A673 (cell line): ENCODE results near the gene C20orf204. TPM values are rescaled to one million over a fixed set of nuclear protein-coding genes. Genes with fewer than 3 reads are reported as not detected.

ENCODE experiments used
- BruUV-seq: library from RNA; stranded (reverse); fragments of 400-500 nt; replicated peaks from 2 replicates; lab custom pipeline; 2021; lab: Mats Ljungman, UMichigan
- CTCF ChIA-PET: fragments of 300-600 bp; sonication (Branson Sonifier 250); formaldehyde crosslinking; loops from one replicate; lab custom pipeline; 2022; ENCODE audit warnings: antibody characterized with exemption; lab: Charles Lee
- POLR2A ChIA-PET: fragments of 300-600 bp; sonication (Branson Sonifier 250); formaldehyde crosslinking; loops from one replicate; lab custom pipeline; 2022; ENCODE audit warnings: antibody characterized with exemption; ENCODE audit not compliant: low non-redundant PET; lab: Charles Lee
- DNase-seq: peaks from one replicate; pipeline ENCODE4 v3.0.0-alpha.2; 2015; ENCODE audit warnings: low spot score
- H3K27ac ChIP-seq: fragments of 200-600 bp; sonication (generic); 2 replicates; pipeline ENCODE4 v1.5.1; 2016; ENCODE audit warnings: mixed run types, low read depth, mild to moderate bottlenecking, mixed read lengths, antibody characterized with exemption, low read length; ENCODE audit not compliant: poor library complexity, severe bottlenecking
- H3K27me3 ChIP-seq: fragments of 200-600 bp; sonication (generic); replicated peaks from 2 replicates; pipeline ENCODE4 v1.6.1; 2017; ENCODE audit warnings: mixed run types, low read depth, mild to moderate bottlenecking, mixed read lengths, antibody characterized with exemption, low read length; ENCODE audit not compliant: insufficient read depth, poor library complexity
- H3K36me3 ChIP-seq: fragments of 200-600 bp; sonication (generic); 2 replicates; pipeline ENCODE4 v1.6.1; 2016; ENCODE audit warnings: mixed run types, mild to moderate bottlenecking, mixed read lengths, antibody characterized with exemption, low read length; ENCODE audit not compliant: insufficient read depth, poor library complexity, severe bottlenecking
- H3K4me1 ChIP-seq: fragments of 200-600 bp; sonication (generic); 2 replicates; pipeline ENCODE4 v1.6.1; 2017; ENCODE audit warnings: mixed run types, mild to moderate bottlenecking, mixed read lengths, antibody characterized with exemption, low read length; ENCODE audit not compliant: insufficient read depth, poor library complexity, severe bottlenecking
- H3K4me3 ChIP-seq: fragments of 200-600 bp; sonication (generic); 2 replicates; pipeline ENCODE4 v1.5.1; 2016; ENCODE audit warnings: low read depth, mixed run types, mild to moderate bottlenecking, mixed read lengths, low read length; ENCODE audit not compliant: poor library complexity, severe bottlenecking
- H3K9me3 ChIP-seq: fragments of 200-600 bp; sonication (generic); 2 replicates; pipeline ENCODE4 v1.6.1; 2016; ENCODE audit warnings: mixed run types, low read depth, mild to moderate bottlenecking, mixed read lengths, antibody characterized with exemption, low read length; ENCODE audit not compliant: poor library complexity, severe bottlenecking
- EZH2 ChIP-seq: fragments of 200-600 bp; sonication (generic); IDR thresholded peaks from 2 replicates; pipeline ENCODE4 v1.6.1; 2017; ENCODE audit warnings: borderline replicate concordance, low read depth, mild to moderate bottlenecking, mixed read lengths, antibody characterized with exemption, low read length; ENCODE audit not compliant: poor library complexity, severe bottlenecking
- intact Hi-C: fragments of 100-400 bp; cut with micrococcal nuclease; formaldehyde crosslinking; loops from one replicate; pipeline ENCODE4 v1.10.0; 2022; ENCODE audit not compliant: unreplicated experiment
- total RNA-seq: library from RNA; stranded (reverse); gene quantifications from 2 replicates; pipeline ENCODE4 v1.2.3, GENCODE V29; 2021
- TF ChIP-seq, protein P1 (sequence below): fragments of 300-800, 200-600 bp; sonication (generic); conservative IDR thresholded peaks from 2 replicates; pipeline ENCODE4 v1.5.1; 2017; ENCODE audit warnings: low read depth, mild to moderate bottlenecking, antibody characterized with exemption, low read length, moderate library complexity, mixed read lengths

Gene C20orf204
- total RNA-seq, 1 experiment from 2014 or later = 2.5 TPM

DNA sequence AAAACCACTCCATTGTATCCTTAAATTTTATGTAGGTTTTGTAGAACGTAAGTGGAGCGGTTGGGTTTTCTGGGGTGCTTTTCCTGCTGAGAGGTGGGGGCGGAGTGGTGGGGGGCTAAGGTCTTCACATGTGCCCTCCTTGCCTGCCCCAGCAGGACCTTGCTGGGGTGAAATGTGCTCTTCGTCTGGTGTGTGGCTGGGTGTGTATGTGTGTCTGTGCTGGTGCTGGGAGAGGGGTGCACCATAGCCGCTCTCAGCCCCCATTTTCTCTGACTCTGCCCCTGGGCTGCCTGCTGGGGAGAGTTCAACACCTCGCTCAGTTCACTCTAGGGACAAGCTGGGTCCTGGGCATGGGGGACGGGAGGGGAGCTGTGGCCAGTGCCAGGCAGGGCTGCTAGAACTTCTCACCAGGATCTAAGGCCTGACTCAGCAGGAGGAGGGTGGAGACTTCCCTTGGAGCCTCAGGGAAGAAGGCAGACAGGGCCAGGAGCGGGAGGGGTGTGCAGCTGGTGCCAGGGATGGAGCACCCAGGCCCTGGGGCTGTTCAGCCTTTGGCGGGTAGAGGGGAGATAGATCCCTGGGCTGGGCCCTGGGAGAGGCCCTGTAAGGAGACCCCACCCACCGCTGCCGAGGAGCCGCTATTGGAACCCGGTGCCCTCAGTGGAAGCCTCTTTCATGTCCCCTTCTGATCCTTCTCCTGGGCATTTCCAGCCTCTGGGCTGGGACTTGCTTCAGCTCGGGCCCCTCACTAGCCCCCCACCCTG lies 8.7 kb downstream of the C20orf204 start:
- no peaks in the 10 kb centered on the region for H3K36me3 ChIP-seq
- no TSS peak for BruUV-seq
- TF ChIP-seq, protein P1, sequence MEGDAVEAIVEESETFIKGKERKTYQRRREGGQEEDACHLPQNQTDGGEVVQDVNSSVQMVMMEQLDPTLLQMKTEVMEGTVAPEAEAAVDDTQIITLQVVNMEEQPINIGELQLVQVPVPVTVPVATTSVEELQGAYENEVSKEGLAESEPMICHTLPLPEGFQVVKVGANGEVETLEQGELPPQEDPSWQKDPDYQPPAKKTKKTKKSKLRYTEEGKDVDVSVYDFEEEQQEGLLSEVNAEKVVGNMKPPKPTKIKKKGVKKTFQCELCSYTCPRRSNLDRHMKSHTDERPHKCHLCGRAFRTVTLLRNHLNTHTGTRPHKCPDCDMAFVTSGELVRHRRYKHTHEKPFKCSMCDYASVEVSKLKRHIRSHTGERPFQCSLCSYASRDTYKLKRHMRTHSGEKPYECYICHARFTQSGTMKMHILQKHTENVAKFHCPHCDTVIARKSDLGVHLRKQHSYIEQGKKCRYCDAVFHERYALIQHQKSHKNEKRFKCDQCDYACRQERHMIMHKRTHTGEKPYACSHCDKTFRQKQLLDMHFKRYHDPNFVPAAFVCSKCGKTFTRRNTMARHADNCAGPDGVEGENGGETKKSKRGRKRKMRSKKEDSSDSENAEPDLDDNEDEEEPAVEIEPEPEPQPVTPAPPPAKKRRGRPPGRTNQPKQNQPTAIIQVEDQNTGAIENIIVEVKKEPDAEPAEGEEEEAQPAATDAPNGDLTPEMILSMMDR = no peak
- no peak for TF ChIP-seq EZH2
- H3K9me3 ChIP-seq = no peaks in the 10 kb centered on the region
- H3K4me1 ChIP-seq = peaks cover 17% of the 10 kb centered on the region
- ChIA-PET CTCF (no interaction called here), POLR2A (no interaction called here)
- H3K27me3 ChIP-seq = peaks cover 37% of the 10 kb centered on the region
- no peak overlapping the region for H3K4me3 ChIP-seq
- H3K27ac ChIP-seq = no peak overlapping the region
- intact Hi-C loops = no loop called here
- peak; percentile 61 for DNase-seq

DNA sequence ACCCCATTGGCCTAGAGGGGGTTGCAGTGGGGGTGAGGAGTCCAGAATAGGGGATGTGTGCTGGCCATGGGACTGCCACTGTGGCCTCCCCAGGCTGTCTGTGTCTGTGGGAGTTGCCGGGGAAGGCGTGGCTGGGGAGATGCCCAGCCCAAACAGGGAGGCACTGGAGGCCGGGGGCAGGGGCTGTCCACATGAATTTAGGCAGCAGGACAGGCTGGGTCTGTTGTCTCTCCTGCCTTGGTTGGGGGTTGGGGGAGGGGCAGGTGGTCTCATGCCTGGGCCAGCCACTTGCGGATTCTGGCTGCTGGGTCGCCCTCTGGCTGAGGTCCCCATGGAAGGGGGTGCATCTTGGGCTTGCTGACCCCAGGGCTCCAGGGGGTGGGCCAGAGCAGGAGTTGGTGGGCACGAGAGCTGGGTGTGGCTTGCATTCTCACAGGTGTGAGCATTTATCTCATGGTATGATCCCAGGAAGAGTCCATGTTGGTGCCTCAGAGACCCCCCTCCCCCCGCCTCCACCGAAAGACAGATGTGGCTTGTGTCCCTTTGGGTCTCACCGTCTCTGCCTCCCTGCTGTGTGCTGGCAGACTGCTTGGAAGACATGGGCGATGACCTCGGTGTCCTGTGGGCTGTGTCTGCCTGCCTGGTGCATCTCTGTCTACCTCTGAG lies 9.5 kb downstream of the C20orf204 start:
- no peaks in the 10 kb centered on the region for H3K9me3 ChIP-seq
- BruUV-seq = no TSS peak
- no peak for DNase-seq
- ChIA-PET POLR2A (no interaction called here), CTCF (no interaction called here)
- H3K27me3 ChIP-seq = peaks cover 29% of the 10 kb centered on the region
- H3K4me1 ChIP-seq = peaks cover 25% of the 10 kb centered on the region
- intact Hi-C loops = no loop called here
- no peak overlapping the region for H3K27ac ChIP-seq
- H3K36me3 ChIP-seq = no peaks in the 10 kb centered on the region
- H3K4me3 ChIP-seq = no peak overlapping the region
- TF ChIP-seq, protein P1 = no peak
- no peak for TF ChIP-seq EZH2

DNA sequence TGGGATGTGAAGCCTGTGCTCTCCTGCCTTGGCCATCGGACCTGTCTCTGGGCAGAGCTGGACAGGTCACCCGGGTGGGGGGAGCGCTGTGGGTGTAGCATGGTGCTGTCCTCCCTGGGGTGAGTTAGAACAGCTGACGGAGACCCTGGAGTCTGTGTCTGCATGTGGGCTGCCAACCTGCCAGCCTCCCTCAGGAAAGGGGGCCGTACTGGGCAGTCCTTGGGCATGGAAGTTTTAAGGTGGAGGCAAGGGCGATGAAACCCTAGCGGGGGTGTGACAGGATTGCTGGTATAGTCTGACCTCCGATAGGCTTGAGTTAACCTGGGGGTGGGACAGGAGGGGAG lies 11.0 kb downstream of the C20orf204 start:
- H3K9me3 ChIP-seq = no peaks in the 10 kb centered on the region
- CTCF ChIA-PET = interaction anchor here (1.1 kb wide), 1 partner anchor 11 kb away, joined by 3 read pairs; no protein-coding TSS in a partner anchor
- H3K4me1 ChIP-seq = peaks cover 21% of the 10 kb centered on the region
- TF ChIP-seq EZH2 = no peak
- TF ChIP-seq, protein P1 = no peak
- H3K36me3 ChIP-seq = no peaks in the 10 kb centered on the region
- H3K4me3 ChIP-seq = no peak overlapping the region
- no TSS peak for BruUV-seq
- no peak overlapping the region for H3K27ac ChIP-seq
- no peak for DNase-seq
- peaks cover 14% of the 10 kb centered on the region for H3K27me3 ChIP-seq
- POLR2A ChIA-PET = no interaction called here
- intact Hi-C loops = no loop called here
